Measurements from ENCODE around the gene AHNAK. TPM values are rescaled to one million over a fixed set of nuclear protein-coding genes. Genes with fewer than 3 reads are reported as not detected.

Gene AHNAK
- total RNA-seq, 1 donor from 2014 or later = 296 TPM

- no peak for TF ChIP-seq CTCF (conservative IDR thresholded peaks at IDR 0.05; ENCODE audit: low read depth, low read length)
- peak overlapping the region; percentile 46 for H3K4me3 ChIP-seq (ENCODE audit: low read depth, low read length)
- DNase-seq (ENCODE audit: low read depth) = no peak
Observed at GRCh38 chr11:62444835-62445234, 101.8 kb downstream of the AHNAK start.

GRCh38 chr11:62444236-62444833 lies 102.3 kb downstream of the AHNAK start:
- TF ChIP-seq CTCF (conservative IDR thresholded peaks at IDR 0.05; ENCODE audit: low read depth, low read length) = no peak
- H3K4me3 ChIP-seq (ENCODE audit: low read depth, low read length) = peak overlapping the region; percentile 46
- no peak for DNase-seq (ENCODE audit: low read depth)

GRCh38 chr11:62443390-62444235 lies 103.0 kb downstream of the AHNAK start:
- DNase-seq (ENCODE audit: low read depth) = no peak
- TF ChIP-seq CTCF (conservative IDR thresholded peaks at IDR 0.05; ENCODE audit: low read depth, low read length) = no peak
- H3K4me3 ChIP-seq (ENCODE audit: low read depth, low read length) = peak overlapping the region; percentile 46

- TF ChIP-seq CTCF (conservative IDR thresholded peaks at IDR 0.05; ENCODE audit: low read depth, low read length) = no peak
- DNase-seq (ENCODE audit: low read depth) = no peak
- H3K4me3 ChIP-seq (ENCODE audit: low read depth, low read length) = no peak overlapping the region
Observed at GRCh38 chr11:62439785-62440602, 106.6 kb downstream of the AHNAK start.

GRCh38 chr11:62438641-62439040 lies 108.0 kb downstream of the AHNAK start:
- no peak overlapping the region for H3K4me3 ChIP-seq (ENCODE audit: low read depth, low read length)
- no peak for TF ChIP-seq CTCF (conservative IDR thresholded peaks at IDR 0.05; ENCODE audit: low read depth, low read length)
- no peak for DNase-seq (ENCODE audit: low read depth)

GRCh38 chr11:62437616-62438015 lies 109.0 kb downstream of the AHNAK start:
- DNase-seq (ENCODE audit: low read depth) = no peak
- TF ChIP-seq CTCF (conservative IDR thresholded peaks at IDR 0.05; ENCODE audit: low read depth, low read length) = no peak
- no peak overlapping the region for H3K4me3 ChIP-seq (ENCODE audit: low read depth, low read length)
